ENCODE results near the gene STK11IP. TPM values are rescaled to one million over a fixed set of nuclear protein-coding genes. Genes with fewer than 3 reads are reported as not detected.

Gene STK11IP
- total and polyA plus RNA-seq, 2 of the 4 experiments (the other 2 are of a cell fraction), result 14.5 to 19.7 TPM

DNA sequence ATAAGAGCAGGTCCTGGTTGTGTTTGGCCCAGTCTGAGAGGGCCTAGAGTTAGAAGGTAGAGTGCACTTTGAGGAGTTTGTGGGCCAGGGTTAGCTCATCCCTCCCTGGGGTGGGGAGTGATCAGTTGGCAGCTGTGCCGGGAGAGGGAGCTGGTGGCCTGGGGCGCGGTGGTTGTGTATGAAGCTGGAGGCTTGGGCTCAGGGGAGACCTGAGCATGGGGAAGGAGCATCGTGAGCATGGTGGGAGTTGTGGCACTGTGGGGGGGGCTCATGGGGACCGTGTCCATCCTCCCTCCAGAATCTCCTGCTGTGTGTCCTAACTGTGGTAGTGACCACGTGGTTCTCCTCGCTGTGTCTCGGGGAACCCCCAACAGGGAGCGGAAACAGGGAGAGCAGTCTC lies 13.6 kb downstream of the STK11IP start:
- no peak overlapping the region for H3K27ac ChIP-seq (ENCODE audit: insufficient read depth, low read length)
- no peak overlapping the region for H3K4me2 ChIP-seq (ENCODE audit: low read depth, low read length)
- H3K14ac ChIP-seq (replicated peaks; ENCODE audit: low read depth, low read length), result no peak overlapping the region
- H2AK5ac ChIP-seq (ENCODE audit: low read depth, low read length), result no peak overlapping the region
- H3K18ac ChIP-seq (ENCODE audit: low read depth, low read length), result no peak overlapping the region
- no peak overlapping the region for H3K56ac ChIP-seq (ENCODE audit: extremely low read depth, insufficient read depth, low read length)
- no peak overlapping the region for H2BK15ac ChIP-seq (ENCODE audit: low read depth, low read length)
- no peaks in the 10 kb centered on the region for H4K20me1 ChIP-seq (ENCODE audit: insufficient read depth, low read length)
- BruUV-seq (replicated peaks), result no TSS peak
- ChIA-PET CTCF (no interaction called here), POLR2A (ENCODE audit: unreplicated experiment) (no interaction called here)
- no peak overlapping the region for H2AFZ ChIP-seq (replicated peaks; ENCODE audit: low read length, poor library complexity)
- H3K9me1 ChIP-seq (ENCODE audit: insufficient read depth, low read length), result no peaks in the 10 kb centered on the region
- H3K4me1 ChIP-seq (ENCODE audit: control insufficient read depth, insufficient read depth, low read length), result no peaks in the 10 kb centered on the region
- dilution Hi-C loops (cut with HindIII; ENCODE audit: low sequenced_read_pairs, unreplicated experiment), result no loop called here
- H2BK5ac ChIP-seq (ENCODE audit: low read depth, low read length, poor library complexity, severe bottlenecking), result no peak overlapping the region
- DNase-seq, result no peak
- H3K9ac ChIP-seq (ENCODE audit: low read depth, low read length), result no peak overlapping the region
- no peak overlapping the region for H2BK20ac ChIP-seq (ENCODE audit: low read depth, low read length)
- TF ChIP-seq, protein P1, sequence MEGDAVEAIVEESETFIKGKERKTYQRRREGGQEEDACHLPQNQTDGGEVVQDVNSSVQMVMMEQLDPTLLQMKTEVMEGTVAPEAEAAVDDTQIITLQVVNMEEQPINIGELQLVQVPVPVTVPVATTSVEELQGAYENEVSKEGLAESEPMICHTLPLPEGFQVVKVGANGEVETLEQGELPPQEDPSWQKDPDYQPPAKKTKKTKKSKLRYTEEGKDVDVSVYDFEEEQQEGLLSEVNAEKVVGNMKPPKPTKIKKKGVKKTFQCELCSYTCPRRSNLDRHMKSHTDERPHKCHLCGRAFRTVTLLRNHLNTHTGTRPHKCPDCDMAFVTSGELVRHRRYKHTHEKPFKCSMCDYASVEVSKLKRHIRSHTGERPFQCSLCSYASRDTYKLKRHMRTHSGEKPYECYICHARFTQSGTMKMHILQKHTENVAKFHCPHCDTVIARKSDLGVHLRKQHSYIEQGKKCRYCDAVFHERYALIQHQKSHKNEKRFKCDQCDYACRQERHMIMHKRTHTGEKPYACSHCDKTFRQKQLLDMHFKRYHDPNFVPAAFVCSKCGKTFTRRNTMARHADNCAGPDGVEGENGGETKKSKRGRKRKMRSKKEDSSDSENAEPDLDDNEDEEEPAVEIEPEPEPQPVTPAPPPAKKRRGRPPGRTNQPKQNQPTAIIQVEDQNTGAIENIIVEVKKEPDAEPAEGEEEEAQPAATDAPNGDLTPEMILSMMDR (conservative IDR thresholded peaks at IDR 0.05; ENCODE audit: low read depth, low read length), result no peak
- H3K9me3 ChIP-seq (ENCODE audit: control insufficient read depth, insufficient read depth, low read length), result no peaks in the 10 kb centered on the region
- H2BK120ac ChIP-seq (ENCODE audit: low read depth, low read length), result no peak overlapping the region
- in situ Hi-C loops (cut with MboI; ENCODE audit: low sequenced_read_pairs), result no loop called here
- H4K8ac ChIP-seq (ENCODE audit: low read depth in 2 of 2, low read length in 2 of 2), result no peak overlapping the region
- H3K4ac ChIP-seq (ENCODE audit: low read depth, low read length), result no peak overlapping the region
- WGBS, 2 experiments (ENCODE audit: extremely low coverage in 2 of 2, insufficient read length in 1 of 2), result 84% methylated on average over 4 of the region's 9 CpGs; no CpG with 5 or more reads in 1 of the 2 experiments
- no peaks in the 10 kb centered on the region; a peak in 1 of 4 replicates for H3K79me1 ChIP-seq (ENCODE audit: low read depth in 1 of 2, low read length in 2 of 2)
- H2AK9ac ChIP-seq (replicated peaks; ENCODE audit: low read depth, low read length, poor library complexity), result peak overlapping the region; percentile 65
- no peak overlapping the region for H4K5ac ChIP-seq (ENCODE audit: low read depth, low read length)
- H3K27me3 ChIP-seq (ENCODE audit: control insufficient read depth, insufficient read depth, low read length), result no peaks in the 10 kb centered on the region
- intact Hi-C loops (cut with micrococcal nuclease), result no loop called here
- H3K23ac ChIP-seq (ENCODE audit: low read depth, low read length), result no peak overlapping the region
- no peak overlapping the region for H3K4me3 ChIP-seq (ENCODE audit: insufficient read depth, low read depth, low read length)
- no peak for ATAC-seq (ENCODE audit: low read depth)
- no peak overlapping the region for H4K91ac ChIP-seq (ENCODE audit: insufficient read depth, low read depth, low read length)
- peaks cover 59% of the 10 kb centered on the region for H3K36me3 ChIP-seq (ENCODE audit: control insufficient read depth, insufficient read depth, low read length)

Measured in IMR-90 (cell line).